Fibroblast of skin of right biceps (primary cell): ENCODE results near the gene NEU4.
"Not testable (repeated sequence)": the region's sequence is repeated elsewhere in the genome, so short reads cannot be mapped to it uniquely, and the experiment has no call there.

ENCODE experiments used
- DNase-seq: peaks from one replicate; pipeline ENCODE4 v3.0.0-alpha.2; 2013

Gene NEU4

DNA sequence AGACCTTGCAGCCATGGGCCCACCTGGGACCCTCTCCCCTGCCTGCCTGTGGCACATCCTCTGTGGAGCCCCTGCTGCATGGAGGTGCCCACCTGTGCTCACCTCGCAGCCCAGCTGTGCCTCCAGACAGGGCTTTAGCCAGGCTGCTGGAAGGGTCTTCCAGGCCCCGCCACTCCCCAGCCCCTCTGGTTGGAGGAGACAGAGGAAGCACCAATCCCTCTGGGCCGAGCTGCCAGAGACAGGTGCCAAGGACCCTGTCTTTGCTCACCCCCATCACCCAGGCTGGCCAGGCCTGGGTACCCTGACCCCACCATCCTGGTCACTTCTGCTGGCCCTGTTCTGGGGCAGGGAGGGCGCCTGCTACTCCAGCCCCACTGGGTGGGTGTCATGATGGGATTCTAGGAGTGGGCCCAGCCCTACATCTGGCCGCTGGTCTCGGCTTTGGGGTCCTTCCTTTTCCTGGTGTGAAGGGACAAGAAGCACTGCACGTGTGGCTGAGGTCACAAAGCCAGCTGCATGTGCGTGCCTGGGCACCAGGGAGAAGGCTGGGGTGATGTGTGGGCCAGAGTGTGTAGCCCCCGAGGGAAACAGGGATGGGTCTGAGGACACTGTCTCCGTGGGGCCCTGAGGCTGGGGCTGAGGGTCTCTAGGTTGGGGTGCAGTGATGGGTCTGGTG, 9.3 kb upstream of the NEU4 start:
- DNase-seq = no peak

DNA sequence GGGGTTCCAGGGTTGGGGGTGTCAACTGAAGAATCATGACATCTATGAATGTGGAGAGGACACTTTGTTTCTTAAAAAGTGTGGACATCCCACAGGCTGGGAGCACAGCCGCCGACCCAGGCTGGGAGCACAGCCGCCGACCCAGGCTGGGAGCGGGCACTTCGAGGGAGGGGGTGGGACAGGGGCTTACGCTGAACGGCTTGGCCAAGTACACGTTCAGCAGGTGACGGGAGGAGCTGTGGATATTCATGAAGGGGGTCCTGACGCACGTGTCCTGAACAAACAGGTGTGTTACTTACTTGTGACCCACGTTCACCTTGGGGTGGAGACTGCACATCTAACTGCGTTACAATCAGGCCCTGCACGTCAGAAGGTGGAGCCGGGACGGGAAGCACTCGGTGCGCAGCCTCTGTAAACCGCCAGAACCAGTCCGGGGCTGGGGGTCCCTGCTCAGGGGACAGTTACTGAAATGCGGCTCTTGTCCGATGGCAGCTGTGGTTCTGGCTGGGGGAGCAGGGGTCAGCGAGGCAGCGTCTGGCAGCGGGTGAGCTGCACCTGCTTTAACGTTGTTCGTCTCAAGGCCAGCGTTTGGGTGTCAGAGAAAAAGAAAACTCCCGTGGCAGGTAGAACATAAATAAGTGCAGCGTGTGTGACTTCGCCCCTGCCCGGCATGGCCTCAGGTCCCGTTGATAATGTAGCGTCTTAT, 8.6 kb upstream of the NEU4 start:
- DNase-seq = not testable (repeated sequence)

DNA sequence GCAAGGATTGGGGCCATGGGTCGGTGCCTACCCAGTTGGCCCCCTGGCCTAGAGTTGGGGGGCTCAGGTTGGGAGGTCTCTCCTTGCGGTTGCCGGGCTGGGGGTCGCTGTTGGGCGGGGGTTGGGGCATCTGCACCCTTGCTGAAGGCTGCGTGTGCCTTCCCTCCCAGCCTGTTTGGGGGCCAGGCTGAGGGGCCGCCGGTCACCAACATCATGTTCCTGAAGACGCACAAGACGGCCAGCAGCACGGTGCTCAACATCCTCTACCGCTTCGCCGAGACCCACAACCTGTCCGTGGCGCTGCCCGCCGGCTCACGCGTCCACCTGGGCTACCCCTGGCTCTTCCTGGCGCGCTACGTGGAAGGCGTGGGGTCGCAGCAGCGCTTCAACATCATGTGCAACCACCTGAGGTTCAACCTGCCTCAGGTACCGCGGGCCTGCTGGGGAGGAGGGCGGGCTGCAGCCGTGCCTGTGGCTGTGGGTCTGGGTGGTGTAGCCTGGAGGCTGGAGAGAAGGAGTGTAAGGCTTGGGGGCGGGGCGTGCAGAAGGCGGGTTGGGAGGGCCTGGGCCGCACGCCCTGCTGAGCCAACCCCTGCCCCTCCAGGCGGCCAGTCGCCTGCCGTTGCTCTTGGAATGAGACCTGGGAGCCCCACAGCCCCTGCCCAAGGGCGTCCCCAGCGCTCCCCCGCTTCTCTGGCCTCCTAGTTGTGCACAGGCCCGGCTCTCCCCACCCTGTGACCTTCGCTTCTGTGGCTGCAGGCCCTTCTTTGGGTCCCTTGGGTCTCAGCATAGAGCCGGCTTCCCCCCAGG, 7.2 kb upstream of the NEU4 start:
- DNase-seq = no peak

DNA sequence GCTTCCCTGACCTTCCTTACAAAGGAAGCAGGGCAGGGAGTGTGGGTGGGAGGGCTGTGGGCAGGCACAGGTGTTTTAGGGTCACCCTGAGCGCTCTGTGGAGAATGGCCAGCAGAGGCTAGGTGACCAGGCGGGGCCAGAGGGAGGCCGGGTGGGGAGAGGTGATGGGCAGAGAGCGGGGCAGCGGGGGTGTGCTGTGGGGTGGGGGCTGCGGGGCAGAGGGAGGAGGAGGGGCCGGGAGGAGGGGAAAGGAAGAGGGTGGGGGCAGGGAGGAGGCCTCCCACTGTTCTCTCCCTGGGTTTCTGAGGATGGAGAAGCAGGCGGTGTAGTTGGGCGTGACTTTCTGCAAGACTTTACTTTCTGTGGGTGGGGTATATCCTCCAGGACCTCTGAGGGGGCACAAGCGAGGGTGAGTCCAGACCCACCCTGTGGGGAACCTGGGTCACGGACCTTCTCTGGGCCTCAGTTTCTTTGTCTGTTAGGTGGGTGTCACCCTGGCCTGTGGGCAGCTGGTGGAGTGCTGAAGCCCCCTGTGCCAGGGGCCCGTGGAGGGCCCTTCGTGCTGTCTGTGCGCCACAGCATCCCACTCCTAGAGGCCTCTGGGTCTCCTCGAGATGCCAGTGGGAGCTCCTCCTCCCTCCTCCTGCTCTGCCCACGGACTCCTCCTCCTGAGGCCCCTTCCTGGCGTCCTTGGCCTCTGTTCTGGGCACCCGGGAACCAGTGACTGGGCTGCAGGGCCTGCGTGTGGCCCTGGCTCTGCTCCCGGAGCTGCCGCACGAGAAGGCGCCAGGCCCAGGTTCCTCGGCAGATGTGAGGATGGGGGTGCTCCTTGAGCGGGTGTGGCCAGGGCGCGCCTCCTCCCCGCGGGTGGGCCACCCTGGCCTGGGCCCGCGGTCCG, 6.3 kb upstream of the NEU4 start:
- DNase-seq = no peak

DNA sequence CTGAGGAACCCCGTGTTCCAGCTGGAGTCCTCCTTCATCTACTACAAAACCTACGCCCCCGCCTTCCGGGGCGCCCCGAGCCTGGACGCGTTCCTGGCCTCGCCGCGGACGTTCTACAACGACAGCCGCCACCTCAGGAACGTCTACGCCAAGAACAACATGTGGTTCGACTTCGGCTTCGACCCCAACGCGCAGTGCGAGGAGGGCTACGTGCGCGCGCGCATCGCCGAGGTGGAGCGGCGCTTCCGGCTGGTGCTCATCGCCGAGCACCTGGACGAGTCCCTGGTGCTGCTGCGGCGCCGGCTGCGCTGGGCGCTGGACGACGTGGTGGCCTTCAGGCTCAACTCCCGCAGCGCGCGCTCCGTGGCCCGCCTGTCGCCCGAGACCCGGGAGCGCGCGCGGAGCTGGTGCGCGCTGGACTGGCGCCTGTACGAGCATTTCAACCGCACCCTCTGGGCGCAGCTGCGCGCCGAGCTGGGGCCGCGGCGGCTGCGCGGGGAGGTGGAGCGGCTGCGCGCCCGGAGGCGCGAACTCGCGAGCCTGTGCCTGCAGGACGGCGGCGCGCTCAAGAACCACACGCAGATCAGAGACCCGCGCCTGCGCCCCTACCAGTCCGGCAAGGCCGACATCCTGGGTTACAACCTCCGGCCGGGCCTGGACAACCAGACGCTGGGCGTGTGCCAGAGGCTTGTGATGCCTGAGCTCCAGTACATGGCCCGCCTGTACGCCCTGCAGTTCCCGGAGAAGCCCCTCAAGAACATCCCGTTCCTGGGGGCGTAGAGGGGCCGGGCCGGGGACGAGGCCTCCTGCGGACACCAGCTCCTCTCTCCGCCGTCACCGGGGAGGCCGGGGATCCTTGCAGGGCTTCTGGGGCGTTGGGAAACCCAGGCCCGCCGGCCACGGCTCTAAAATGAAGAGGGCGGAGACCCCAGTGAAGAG, 5.3 kb upstream of the NEU4 start:
- peak; percentile 49 for DNase-seq

DNA sequence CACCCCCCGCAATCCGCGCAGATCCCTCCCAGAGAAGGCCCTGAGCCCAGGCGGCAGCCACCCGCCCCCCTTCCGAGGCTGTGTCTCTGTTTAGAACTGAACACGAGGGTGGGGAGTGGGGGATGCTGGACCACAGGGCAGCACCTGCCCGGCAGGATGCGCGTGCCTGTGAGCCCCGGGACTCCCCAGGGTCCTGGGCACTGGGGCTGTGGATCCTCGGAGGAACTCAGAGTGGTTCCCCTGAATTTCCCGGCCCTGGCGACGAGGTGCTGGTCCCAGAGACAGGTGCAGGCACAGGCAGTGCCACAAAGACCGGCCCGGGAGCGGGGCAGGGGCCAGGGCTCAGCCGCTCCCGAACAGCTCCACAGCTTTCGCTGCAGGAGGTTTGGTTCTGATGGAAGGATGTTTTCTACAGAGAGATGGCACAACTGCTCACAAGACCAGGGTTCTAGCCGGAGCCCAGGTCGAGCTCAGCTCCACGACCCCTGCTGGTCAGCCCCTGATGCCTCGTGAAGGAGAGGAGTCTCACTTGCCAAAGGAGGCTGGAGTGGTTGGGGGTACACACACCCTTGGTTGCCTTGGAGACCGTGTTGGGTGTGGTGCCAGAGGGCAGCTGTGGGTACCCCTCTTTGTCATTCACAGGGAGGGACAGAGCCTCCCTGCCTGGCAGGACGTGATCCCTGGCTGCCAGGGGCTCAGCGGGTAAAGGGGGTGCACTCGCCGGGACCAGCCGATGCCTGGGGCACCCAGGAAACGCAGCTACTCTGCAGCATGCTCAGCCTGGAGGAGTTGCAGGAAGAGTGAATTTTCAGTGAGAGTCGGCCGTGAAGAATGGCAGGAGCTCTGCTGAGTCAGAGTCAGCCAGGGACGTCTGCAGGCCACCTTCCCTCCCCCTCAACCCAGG, 4.4 kb upstream of the NEU4 start:
- DNase-seq = peak; percentile 72

DNA sequence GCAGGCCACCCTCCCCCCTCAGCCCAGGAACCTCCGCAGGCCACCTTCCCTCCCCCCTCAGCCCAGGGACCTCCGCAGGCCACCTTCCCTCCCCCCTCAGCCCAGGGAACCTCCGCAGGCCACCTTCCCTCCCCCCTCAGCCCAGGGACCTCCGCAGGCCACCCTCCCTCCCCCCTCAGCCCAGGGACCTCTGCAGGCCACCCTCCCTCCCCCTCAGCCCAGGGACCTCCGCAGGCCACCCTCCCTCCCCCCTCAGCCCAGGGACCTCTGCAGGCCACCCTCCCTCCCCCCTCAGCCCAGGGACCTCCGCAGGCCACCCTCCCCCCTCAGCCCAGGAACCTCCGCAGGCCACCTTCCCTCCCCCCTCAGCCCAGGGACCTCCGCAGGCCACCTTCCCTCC, 2.8 kb upstream of the NEU4 start:
- DNase-seq = peak; percentile 30

DNA sequence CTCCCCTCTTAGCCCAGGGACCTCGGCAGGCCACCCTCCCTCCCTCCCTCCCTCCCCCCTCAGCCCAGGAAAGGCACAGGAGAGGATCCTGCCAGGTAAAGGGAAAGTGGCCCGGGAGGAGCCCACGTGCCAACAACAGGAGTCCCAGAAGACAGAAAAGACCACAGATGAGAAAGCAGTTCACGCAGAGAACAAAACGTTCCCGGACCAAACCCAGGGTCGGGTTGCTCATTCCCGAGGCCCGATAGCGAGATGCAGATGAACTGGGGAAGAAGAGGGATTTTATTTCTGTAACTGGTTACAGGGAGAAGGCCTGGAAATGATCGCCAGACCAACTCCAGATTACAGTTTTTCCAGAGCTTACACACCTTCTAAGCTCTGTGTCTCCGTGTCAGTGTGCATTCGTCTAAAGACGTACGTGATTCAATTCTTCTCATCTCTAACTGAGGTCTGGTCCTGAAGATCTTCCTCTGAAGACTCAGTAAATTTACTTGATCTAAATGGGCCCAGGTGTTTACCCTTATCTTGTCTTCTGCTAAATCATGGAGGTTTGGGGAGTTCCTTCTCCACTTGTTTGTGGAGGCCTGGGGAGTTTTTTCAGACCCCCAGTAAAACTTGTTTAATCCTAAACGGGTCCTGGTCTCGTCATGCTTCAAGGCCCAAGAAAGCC, 807 bp upstream of the NEU4 start:
- peak; percentile 15 for DNase-seq

DNA sequence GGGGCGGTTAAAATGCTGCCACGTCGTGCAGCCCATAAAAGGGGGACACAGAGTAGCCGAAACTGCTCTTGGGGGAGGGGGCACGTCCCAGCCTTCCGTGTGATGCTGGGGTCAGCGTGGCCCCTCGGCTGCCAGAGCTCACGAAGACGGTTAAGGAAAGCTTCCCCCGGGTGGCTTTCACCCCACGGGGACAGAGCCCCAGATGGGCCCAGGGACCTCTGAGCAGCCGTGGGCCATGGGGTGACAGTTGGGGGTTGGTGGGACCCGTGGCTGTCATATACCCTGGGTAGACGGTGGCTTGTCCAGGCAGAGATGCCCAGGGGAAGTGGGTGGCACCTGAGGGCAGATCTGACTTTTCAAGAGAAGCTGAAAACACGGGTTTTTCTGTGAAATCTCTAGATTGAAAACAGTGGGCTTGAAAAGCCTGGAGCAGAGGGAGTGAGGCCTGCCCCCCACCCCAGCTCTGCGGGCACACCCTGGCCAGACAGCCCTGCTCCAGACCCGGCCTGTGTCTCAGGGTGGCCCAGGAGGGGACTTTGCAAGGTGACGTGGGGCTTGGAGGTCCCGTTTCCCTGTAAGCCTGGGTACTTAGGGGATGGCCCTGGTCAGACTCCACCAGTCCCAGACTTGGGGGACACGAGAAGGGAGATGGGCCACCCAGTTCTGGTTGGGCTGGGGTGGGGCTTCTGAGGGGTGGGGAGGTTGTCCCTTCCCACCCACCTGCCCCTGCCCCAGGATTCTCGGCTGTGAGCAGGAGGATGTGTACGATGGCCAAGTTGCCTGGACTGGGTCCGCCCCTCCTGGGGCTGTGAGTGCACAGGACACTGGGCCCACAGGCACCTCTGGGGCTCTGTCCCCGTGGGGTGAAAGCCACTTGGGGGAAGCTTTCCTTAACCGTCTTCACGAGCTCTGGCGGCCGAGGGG, 652 bp downstream of the NEU4 start:
- no peak for DNase-seq

DNA sequence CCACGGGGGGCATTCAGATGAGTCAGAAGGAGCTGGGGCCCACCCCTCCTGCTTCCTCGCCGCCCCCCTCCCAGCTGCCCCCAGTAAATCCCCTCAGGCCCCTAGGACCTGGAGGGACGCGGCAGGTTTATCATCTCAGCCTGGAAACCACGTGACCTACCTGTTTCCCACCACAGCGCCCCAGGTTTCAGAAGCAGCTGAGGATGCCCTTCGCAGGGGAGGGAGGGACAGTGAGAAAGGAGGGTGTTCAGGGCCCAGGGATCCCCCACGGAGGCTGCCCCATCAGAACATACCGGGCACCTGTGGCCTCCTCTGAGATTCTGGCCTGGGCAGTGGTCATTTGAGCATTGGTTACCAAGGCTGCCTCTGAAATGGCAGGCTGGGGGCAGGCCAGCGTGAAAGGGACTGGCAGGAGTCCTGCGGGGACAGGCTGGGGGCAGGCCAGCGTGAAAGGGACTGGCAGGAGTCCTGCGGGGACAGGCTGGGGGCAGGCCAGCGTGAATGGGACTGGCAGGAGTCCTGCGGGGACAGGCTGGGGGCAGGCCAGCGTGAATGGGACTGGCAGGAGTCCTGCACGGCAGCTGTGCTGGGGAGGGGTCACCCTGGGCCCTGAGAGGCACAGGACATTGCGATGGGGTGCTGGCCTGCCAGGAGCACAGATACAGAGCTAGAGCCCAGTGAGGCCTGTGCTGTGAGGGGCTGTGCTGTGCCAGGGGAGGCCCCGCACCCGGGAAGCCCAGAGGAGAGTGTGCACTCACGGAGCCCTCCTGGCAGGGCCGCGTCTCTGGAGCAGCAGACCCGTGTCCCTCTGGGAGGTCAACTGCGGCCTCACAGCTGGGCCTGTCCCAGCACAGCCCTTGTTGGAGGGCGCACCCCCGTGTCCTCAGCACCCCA, 1.6 kb downstream of the NEU4 start:
- no peak for DNase-seq

DNA sequence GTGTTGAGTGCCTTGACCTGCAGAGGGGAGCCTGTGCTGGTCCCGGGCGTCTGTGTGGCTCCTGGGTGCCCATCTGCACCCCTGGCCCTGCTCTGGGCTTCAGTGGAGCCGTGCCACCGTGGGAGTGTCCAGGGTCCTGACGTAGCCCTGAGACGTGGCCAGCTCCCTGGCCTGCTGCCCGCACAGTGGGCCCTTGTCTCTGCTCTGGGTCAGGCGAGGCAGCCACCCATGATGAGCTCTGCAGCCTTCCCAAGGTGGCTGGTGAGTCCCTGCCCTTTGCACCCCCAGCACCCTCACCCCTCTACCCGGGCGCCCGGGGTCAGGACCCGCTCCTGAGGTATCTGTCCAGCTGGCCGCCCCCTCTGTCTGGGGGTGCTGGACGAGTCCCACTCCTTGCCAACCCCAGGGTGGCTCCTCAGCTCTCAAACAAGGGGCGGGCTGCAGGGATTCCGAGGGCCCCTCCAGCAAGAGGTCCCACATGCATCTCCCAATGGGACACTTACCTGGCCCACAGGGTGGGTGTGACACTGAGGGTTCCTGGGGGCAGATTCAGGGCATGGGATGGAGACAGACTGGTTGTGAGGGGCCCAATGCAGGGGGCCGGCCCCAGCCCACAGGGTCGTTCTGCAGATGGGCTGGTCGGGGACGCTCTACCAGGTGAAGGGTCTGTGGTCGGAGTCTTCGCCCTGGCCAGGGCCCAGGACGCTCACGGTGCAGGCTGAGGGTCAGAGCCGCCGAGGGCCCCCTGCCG, 2.4 kb downstream of the NEU4 start:
- DNase-seq = no peak

DNA sequence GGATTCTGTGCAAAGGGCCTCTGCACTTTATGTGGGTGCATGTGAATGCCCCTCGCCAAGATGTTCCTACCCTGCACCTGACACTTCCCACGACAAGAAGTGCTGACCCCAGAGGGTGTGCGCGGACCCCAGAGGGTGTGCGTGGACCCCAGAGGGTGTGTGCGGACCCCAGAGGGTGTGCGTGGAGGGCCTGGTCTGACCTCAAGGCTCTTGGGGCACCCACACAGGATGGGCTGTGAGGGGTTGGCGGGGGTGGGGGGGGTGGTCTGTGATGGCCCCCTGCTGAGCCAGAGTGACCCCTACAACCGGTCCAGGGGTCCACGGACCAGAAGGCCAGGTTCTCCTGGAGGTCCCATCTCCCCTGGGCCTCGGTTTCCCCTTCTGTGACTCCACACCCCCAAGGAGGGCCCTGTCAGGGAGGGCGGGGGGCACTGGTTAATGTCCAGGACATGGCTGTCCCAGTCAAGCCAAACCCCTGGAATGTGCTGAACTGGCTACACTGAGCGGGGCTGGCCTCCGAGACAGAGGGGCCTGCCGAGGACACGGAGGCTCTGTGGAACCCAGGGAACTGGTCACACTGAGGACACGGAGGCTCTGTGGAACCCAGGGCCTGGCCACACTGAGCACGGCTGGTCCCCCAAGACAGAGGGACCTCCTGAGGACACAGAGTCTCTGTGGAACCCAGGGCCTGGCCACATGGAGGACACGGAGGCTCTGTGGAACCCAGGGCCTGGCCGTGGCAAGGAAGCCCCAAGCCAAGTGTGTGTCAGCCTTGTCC, 3.1 kb downstream of the NEU4 start:
- DNase-seq = no peak

DNA sequence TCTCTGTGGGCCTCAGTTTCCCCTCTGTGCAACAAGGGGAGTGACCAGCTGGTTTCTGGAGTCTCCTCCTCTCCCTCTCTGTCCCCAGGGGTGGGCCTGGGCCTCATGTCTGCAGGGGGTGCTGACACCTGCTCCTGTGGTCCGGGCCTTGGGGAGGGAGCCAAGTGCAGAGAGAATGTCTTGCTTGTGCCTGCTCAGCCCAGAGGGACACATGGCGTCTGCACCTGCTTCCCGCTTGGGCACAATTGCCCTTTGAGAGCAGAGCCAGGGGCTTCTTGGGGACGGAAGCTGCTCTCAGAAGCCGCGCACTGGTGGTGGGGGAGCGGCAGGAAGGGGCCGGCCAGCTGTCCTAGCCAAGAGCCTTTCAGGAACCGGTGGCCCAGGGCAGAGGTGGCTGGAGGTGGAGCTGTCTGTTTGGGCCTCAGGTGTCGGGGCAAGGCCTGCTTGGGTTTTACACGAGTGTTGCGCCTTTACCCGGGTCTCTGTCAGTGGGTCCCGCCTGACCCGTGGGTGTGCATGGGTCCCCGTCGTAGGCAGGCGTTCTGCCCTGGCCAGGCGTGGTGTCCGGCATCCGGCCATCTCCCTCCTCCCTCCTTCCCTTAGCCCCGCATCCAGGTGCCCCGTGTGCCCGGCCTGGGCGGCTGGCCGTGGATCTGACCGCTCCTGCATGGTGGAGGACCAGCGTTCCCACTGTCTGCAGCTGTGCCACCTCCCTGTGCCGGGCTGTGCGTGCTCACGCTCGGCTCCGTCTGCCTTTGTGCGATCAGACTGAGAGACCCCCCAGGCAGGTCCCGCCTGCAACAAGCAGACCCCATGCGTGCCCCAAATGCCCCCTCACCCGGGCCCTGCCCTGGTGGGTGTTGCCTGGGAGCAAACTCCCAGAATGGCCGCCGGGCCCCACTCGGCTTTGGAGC, 4.0 kb downstream of the NEU4 start:
- DNase-seq = no peak

DNA sequence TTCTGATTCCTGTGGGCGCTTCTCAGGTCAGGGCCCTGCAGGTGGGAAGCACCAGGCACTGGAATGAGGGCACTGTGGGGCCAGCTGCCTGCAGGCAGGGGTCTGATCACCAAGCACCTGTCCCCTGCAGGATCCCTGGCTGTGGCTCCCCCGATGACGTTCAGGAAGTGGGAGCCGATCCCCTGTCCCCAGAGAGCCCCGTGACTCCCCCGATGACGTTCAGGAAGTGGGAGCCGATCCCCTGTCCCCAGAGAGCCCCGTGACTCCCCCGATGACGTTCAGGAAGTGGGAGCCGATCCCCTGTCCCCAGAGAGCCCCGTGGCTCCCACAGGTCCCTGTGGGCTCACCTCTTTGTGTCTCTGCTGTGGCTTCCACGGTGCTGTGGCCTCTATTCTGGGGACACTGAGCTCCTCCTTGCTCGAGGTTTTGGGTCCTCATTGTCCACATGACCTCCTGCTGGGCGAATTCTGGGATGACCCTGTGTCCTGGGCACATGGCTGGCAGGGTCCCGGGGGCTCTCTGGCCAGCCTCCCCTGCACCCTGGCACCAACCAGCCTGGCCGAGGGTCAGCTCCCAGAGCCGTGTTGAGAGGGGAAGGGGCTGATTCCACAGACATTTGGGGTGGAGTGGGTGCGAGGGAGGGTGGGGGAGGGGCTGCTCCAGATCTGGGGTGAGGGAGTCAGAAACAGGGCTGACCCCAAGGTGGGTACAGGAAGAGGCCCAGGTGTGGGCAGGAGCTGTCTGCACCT, 4.8 kb downstream of the NEU4 start:
- DNase-seq = no peak

DNA sequence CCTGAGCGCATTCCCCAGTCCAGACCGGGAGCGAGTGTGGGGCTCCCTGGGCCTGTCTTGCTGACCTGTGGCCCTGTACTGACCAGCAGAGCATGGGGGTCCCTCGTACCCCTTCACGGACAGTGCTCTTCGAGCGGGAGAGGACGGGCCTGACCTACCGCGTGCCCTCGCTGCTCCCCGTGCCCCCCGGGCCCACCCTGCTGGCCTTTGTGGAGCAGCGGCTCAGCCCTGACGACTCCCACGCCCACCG, 5.3 kb downstream of the NEU4 start:
- no peak for DNase-seq
